Peyer's patch (tissue), 4 donors: ENCODE measurements around the gene HPF1.

Experiments used
- POLR2A ChIP-seq, 2 donors: fragments of 450-650 bp; IDR thresholded peaks; one replicate each; pipeline ENCODE4 v1.5.1; 2017; ENCODE audit warnings: antibody characterized with exemption in 2 of 2, mild to moderate bottlenecking in 2 of 2, moderate library complexity in 2 of 2
- TF ChIP-seq, protein P1 (sequence below), 6 experiments: fragments of 450-650 bp in 4 of 6; fragments of 200-600 bp in 2 of 6; sonication (generic) in 1 of 6; IDR thresholded peaks; one replicate each; pipeline ENCODE4 v1.5.1; 2017 to 2019; ENCODE audit warnings: antibody characterized with exemption in 6 of 6, mild to moderate bottlenecking in 3 of 6, moderate library complexity in 1 of 6

DNA sequence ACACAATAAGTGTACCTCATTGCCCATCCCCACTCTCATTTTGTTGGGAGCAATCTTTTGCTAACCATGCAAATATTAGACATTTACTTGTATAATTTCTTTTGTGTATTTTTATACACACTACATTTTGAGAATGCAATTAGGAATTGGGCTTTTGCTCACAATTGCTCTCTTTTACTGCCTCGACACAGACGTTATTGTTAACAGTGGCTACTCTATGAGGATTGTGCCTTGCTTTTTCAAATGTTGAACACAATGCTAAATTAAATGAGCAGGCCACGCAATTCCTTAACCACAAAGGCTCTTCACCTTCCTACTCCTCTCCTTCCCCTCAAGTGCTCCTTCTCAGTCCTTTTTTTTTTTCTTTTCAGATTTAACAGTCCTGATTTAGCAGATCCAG is 42.8 kb upstream of the HPF1 start:
- TF ChIP-seq, protein P1, sequence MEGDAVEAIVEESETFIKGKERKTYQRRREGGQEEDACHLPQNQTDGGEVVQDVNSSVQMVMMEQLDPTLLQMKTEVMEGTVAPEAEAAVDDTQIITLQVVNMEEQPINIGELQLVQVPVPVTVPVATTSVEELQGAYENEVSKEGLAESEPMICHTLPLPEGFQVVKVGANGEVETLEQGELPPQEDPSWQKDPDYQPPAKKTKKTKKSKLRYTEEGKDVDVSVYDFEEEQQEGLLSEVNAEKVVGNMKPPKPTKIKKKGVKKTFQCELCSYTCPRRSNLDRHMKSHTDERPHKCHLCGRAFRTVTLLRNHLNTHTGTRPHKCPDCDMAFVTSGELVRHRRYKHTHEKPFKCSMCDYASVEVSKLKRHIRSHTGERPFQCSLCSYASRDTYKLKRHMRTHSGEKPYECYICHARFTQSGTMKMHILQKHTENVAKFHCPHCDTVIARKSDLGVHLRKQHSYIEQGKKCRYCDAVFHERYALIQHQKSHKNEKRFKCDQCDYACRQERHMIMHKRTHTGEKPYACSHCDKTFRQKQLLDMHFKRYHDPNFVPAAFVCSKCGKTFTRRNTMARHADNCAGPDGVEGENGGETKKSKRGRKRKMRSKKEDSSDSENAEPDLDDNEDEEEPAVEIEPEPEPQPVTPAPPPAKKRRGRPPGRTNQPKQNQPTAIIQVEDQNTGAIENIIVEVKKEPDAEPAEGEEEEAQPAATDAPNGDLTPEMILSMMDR (IDR thresholded peaks at IDR 0.05): no peak
- TF ChIP-seq POLR2A (IDR thresholded peaks at IDR 0.05): no peak
